Measurements from ENCODE around the gene LHCGR. TPM values are rescaled to one million over a fixed set of nuclear protein-coding genes. Genes with fewer than 3 reads are reported as not detected.
A peak's percentile ranks its signal among the peaks of the same experiment; 100 is the strongest.

The LHCGR gene
- total RNA-seq, 4 donors from 2014 or later, result 0.63 to 10.5 (median 4.6) TPM

- no peaks in the 10 kb centered on the region for H3K36me3 ChIP-seq
- H3K4me3 ChIP-seq, result no peak overlapping the region
- no peak for TF ChIP-seq POLR2A (IDR thresholded peaks at IDR 0.05)
- no peak for TF ChIP-seq CTCF (IDR thresholded peaks at IDR 0.05)
- no peak for TF ChIP-seq EP300 (IDR thresholded peaks at IDR 0.05)
- no peaks in the 10 kb centered on the region for H3K27me3 ChIP-seq
- H3K4me1 ChIP-seq, result no peaks in the 10 kb centered on the region
- peaks cover 0 to 7% (median 2%) of the 10 kb centered on the region in 4 donors for H3K9me3 ChIP-seq
- DNase-seq (ENCODE audit: low spot score in 2 of 2), result no peak
- WGBS, 2 donors, result 48 to 63% methylated on average over 3 of the region's 3 CpGs
- H3K27ac ChIP-seq, result no peak overlapping the region
Observed at GRCh38 chr2:48760826-48761225, 5.3 kb upstream of the LHCGR start.

GRCh38 chr2:48759682-48760081, 4.2 kb upstream of the LHCGR start:
- peaks cover 0 to 5% (median 2%) of the 10 kb centered on the region in 4 donors for H3K9me3 ChIP-seq
- no peak overlapping the region for H3K27ac ChIP-seq
- no peak overlapping the region for H3K4me3 ChIP-seq
- H3K4me1 ChIP-seq, result peaks cover 0 to 9% (median 2%) of the 10 kb centered on the region in 4 donors
- TF ChIP-seq CTCF (IDR thresholded peaks at IDR 0.05) (no peak), EP300 (IDR thresholded peaks at IDR 0.05) (no peak), POLR2A (IDR thresholded peaks at IDR 0.05) (no peak)
- no peak for DNase-seq (ENCODE audit: low spot score in 2 of 2)
- no peaks in the 10 kb centered on the region for H3K36me3 ChIP-seq
- peaks cover 0 to 3% of the 10 kb centered on the region in 2 donors for H3K27me3 ChIP-seq
- 95 to 100% methylated on average over 1 of the region's 1 CpG for WGBS, 2 donors

- Histone ChIP-seq H3K36me3 (no peaks in the 10 kb centered on the region), H3K4me3 (no peak overlapping the region), H3K9me3 (no peaks in the 10 kb centered on the region), H3K4me1 (peaks cover 0 to 9% (median 2%) of the 10 kb centered on the region in 4 donors), H3K27me3 (peaks cover 0 to 3% of the 10 kb centered on the region in 2 donors), H3K27ac (no peak overlapping the region)
- no peak for DNase-seq (ENCODE audit: low spot score in 2 of 2)
- TF ChIP-seq EP300 (IDR thresholded peaks at IDR 0.05), result no peak
- TF ChIP-seq POLR2A (IDR thresholded peaks at IDR 0.05), result no peak
- no peak for TF ChIP-seq CTCF (IDR thresholded peaks at IDR 0.05)
- 47 to 65% methylated on average over 3 of the region's 3 CpGs for WGBS, 2 donors
Observed at GRCh38 chr2:48756289-48756688, 765 bp upstream of the LHCGR start.

GRCh38 chr2:48754874-48755273, 650 bp downstream of the LHCGR start:
- TF ChIP-seq POLR2A (IDR thresholded peaks at IDR 0.05) (no peak), EP300 (IDR thresholded peaks at IDR 0.05) (no peak), CTCF (IDR thresholded peaks at IDR 0.05) (no peak)
- Histone ChIP-seq H3K27ac (peak overlapping the region in 1 of 4 donors; percentile 65), H3K4me3 (peak overlapping the region in 1 of 4 donors; percentile 51)

GRCh38 chr2:48753228-48753627, 2.3 kb downstream of the LHCGR start:
- Histone ChIP-seq H3K27me3 (peaks cover 0 to 3% of the 10 kb centered on the region in 2 donors), H3K9me3 (no peaks in the 10 kb centered on the region), H3K4me1 (peaks cover 0 to 27% (median 6%) of the 10 kb centered on the region in 4 donors), H3K27ac (no peak overlapping the region), H3K4me3 (no peak overlapping the region), H3K36me3 (no peaks in the 10 kb centered on the region)
- DNase-seq (ENCODE audit: low spot score in 2 of 2), result no peak
- 87 to 100% methylated on average over 1 of the region's 1 CpG for WGBS, 2 donors
- TF ChIP-seq EP300 (IDR thresholded peaks at IDR 0.05), result no peak

More at GRCh38 chr2:48754874-48755273, 650 bp downstream of the LHCGR start:
- no peaks in the 10 kb centered on the region for H3K9me3 ChIP-seq
- H3K27me3 ChIP-seq, result peaks cover 0 to 3% of the 10 kb centered on the region in 2 donors
- no peak for DNase-seq (ENCODE audit: low spot score in 2 of 2)
- H3K4me1 ChIP-seq, result peaks cover 0 to 18% (median 6%) of the 10 kb centered on the region in 4 donors
- no peaks in the 10 kb centered on the region for H3K36me3 ChIP-seq
- 64 to 79% methylated on average over 10 of the region's 10 CpGs for WGBS, 2 donors
